HEK293 (cell line): ENCODE data around the gene PTPRN2.

Experiments used
- CTCF ChIA-PET: fragments of 350-600 bp; formaldehyde crosslinking; extraction: SDS; loops from one replicate; lab custom pipeline; 2021; ENCODE audit warnings: antibody characterized with exemption; lab: Yijun Ruan, JAX
- POLR2A ChIA-PET: fragments of 300-600 bp; formaldehyde crosslinking; extraction: SDS; loops from one replicate; lab custom pipeline; 2020; ENCODE audit warnings: antibody characterized with exemption, inconsistent platforms; lab: Yijun Ruan, JAX
- H3K27ac ChIP-seq: fragments of 200-500 bp; sonication (Bioruptor generic); 2 replicates; pipeline ENCODE4 v1.5.1; 2014; ENCODE audit warnings: low read depth, low read length, control low read depth, inconsistent platforms; ENCODE audit errors: extremely low read depth
- H3K36me3 ChIP-seq, 2 experiments: fragments of 200-500 bp in 1 of 2; sonication (Bioruptor generic) in 1 of 2; 1 replicate in 1 of 2; 2 replicates in 1 of 2; pipeline ENCODE4 v1.5.1; 2014 to 2017; ENCODE audit warnings: inconsistent platforms in 2 of 2, low read length in 2 of 2; ENCODE audit not compliant: control insufficient read depth in 2 of 2, insufficient read depth in 1 of 2
- H3K4me1 ChIP-seq: fragments of 200-500 bp; sonication (Bioruptor generic); 2 replicates; pipeline ENCODE4 v1.5.1; 2014; ENCODE audit warnings: mild to moderate bottlenecking, low read length, inconsistent platforms; ENCODE audit not compliant: control insufficient read depth, insufficient read depth
- H3K4me3 ChIP-seq: 2 replicates; pipeline ENCODE4 v1.5.1; 2011; ENCODE audit warnings: low read depth, mild to moderate bottlenecking, control low read depth, low read length, moderate library complexity
- H3K9me3 ChIP-seq: fragments of 200-500 bp; sonication (Bioruptor generic); 2 replicates; pipeline ENCODE4 v1.5.1; 2014; ENCODE audit warnings: low read depth, low read length, inconsistent platforms; ENCODE audit not compliant: control insufficient read depth, insufficient read depth
- EGR2 ChIP-seq: fragments of 450-650 bp; formaldehyde crosslinking; IDR thresholded peaks from 2 replicates; pipeline ENCODE4 v1.5.1; 2016; ENCODE audit warnings: low read depth, missing biosample characterization, missing genetic modification characterization
- FEZF1 ChIP-seq: fragments of 450-650 bp; formaldehyde crosslinking; IDR thresholded peaks from 2 replicates; pipeline ENCODE4 v1.5.1; 2016; ENCODE audit warnings: missing biosample characterization, missing genetic modification characterization
- KLF16 ChIP-seq: fragments of 450-650 bp; formaldehyde crosslinking; IDR thresholded peaks from 2 replicates; pipeline ENCODE4 v1.5.1; 2017; ENCODE audit warnings: missing biosample characterization, missing genetic modification characterization
- PRDM2 ChIP-seq: fragments of 450-650 bp; formaldehyde crosslinking; IDR thresholded peaks from 2 replicates; pipeline ENCODE4 v1.5.1; 2016; ENCODE audit warnings: missing biosample characterization, missing genetic modification characterization, borderline replicate concordance
- YY1 ChIP-seq: fragments of 450-650 bp; formaldehyde crosslinking; IDR thresholded peaks from 2 replicates; pipeline ENCODE4 v1.5.1; 2018; ENCODE audit warnings: missing biosample characterization, missing genetic modification characterization
- ZBTB6 ChIP-seq: fragments of 450-650 bp; formaldehyde crosslinking; IDR thresholded peaks from 2 replicates; pipeline ENCODE4 v1.5.1; 2017; ENCODE audit warnings: missing biosample characterization, missing genetic modification characterization
- ZBTB7A ChIP-seq: fragments of 450-650 bp; formaldehyde crosslinking; IDR thresholded peaks from 2 replicates; pipeline ENCODE4 v1.5.1; 2016; ENCODE audit warnings: low read depth, missing biosample characterization, missing genetic modification characterization
- ZFHX2 ChIP-seq: fragments of 450-650 bp; formaldehyde crosslinking; conservative IDR thresholded peaks from 2 replicates; pipeline ENCODE4 v1.5.1; 2016; ENCODE audit warnings: missing biosample characterization, missing genetic modification characterization
- ZNF184 ChIP-seq: fragments of 450-650 bp; IDR thresholded peaks from 2 replicates; pipeline ENCODE4 v1.5.1; 2018; ENCODE audit warnings: missing biosample characterization, mild to moderate bottlenecking, missing genetic modification characterization
- ZNF433 ChIP-seq: fragments of 450-650 bp; formaldehyde crosslinking; IDR thresholded peaks from 2 replicates; pipeline ENCODE4 v1.5.1; 2016; ENCODE audit warnings: missing biosample characterization, missing genetic modification characterization, low read depth
- ZNF518A ChIP-seq: fragments of 450-650 bp; formaldehyde crosslinking; conservative IDR thresholded peaks from 2 replicates; pipeline ENCODE4 v1.5.1; 2016; ENCODE audit warnings: low read depth, missing biosample characterization, missing genetic modification characterization
- ZNF654 ChIP-seq: fragments of 450-650 bp; formaldehyde crosslinking; IDR thresholded peaks from 2 replicates; pipeline ENCODE4 v1.5.1; 2016; ENCODE audit warnings: low read depth, missing biosample characterization, missing genetic modification characterization
- ZNF677 ChIP-seq: fragments of 450-650 bp; IDR thresholded peaks from 2 replicates; pipeline ENCODE4 v1.5.0; 2018; ENCODE audit warnings: missing biosample characterization, mild to moderate bottlenecking, missing genetic modification characterization, moderate library complexity

Gene PTPRN2

GRCh38 chr7:157615852-157616251, 971.8 kb downstream of the PTPRN2 start:
- Histone ChIP-seq H3K36me3 (no peaks in the 10 kb centered on the region), H3K4me3 (no peak overlapping the region), H3K4me1 (no peaks in the 10 kb centered on the region), H3K9me3 (no peaks in the 10 kb centered on the region), H3K27ac (no peak overlapping the region)
- CTCF ChIA-PET, result no interaction called here
- TF ChIP-seq FEZF1 (no peak), PRDM2 (tag by site-specific recombination) (no peak), YY1 (tag by site-specific recombination) (no peak), ZNF518A (no peak), ZBTB7A (tag by site-specific recombination) (no peak), ZNF654 (tag by site-specific recombination) (no peak)
- POLR2A ChIA-PET, result no interaction called here

GRCh38 chr7:157615101-157615817, 972.4 kb downstream of the PTPRN2 start:
- no peaks in the 10 kb centered on the region for H3K4me1 ChIP-seq
- no peaks in the 10 kb centered on the region for H3K9me3 ChIP-seq
- ChIA-PET POLR2A (no interaction called here), CTCF (no interaction called here)
- no peak for TF ChIP-seq ZBTB6 (tag by site-specific recombination)
- TF ChIP-seq EGR2 (tag by site-specific recombination), result peak; percentile 32; the same call in 1 of the 2 replicates
- peak; percentile 37 for TF ChIP-seq ZFHX2 (tag by site-specific recombination)
- TF ChIP-seq ZNF677 (tag by site-specific recombination), result no peak
- no peak for TF ChIP-seq ZNF184 (tag by site-specific recombination)
- TF ChIP-seq KLF16, result no peak
- no peak for TF ChIP-seq ZNF433 (tag by site-specific recombination)
- H3K36me3 ChIP-seq, result no peaks in the 10 kb centered on the region
- H3K4me3 ChIP-seq, result no peak overlapping the region
- no peak overlapping the region for H3K27ac ChIP-seq
